Spinal cord (tissue), 10 donors: ENCODE measurements around the gene FAM193B. TPM values are rescaled to one million over a fixed set of nuclear protein-coding genes. Genes with fewer than 3 reads are reported as not detected.
A peak's percentile ranks its signal among the peaks of the same experiment; 100 is the strongest.

ENCODE experiments used
- DNase-seq, 6 donors: peaks; one replicate each; pipeline versions ENCODE4 v3.0.0 to v3.0.0-alpha.2; 2013 to 2015; ENCODE audit warnings: low spot score in 6 of 6, low read depth in 4 of 6
- H3K27ac ChIP-seq: one replicate; pipeline ENCODE4 v1.5.1; 2013; ENCODE audit warnings: low read depth, low read length, control low read depth
- H3K27me3 ChIP-seq: one replicate; pipeline ENCODE4 v1.6.1; 2013; ENCODE audit warnings: low read length; ENCODE audit not compliant: control insufficient read depth, insufficient read depth
- H3K36me3 ChIP-seq: one replicate; pipeline ENCODE4 v1.6.1; 2013; ENCODE audit warnings: low read length; ENCODE audit not compliant: control insufficient read depth, insufficient read depth
- H3K4me1 ChIP-seq: one replicate; pipeline ENCODE4 v1.6.1; 2013; ENCODE audit warnings: low read length; ENCODE audit not compliant: control insufficient read depth, insufficient read depth
- H3K4me3 ChIP-seq: one replicate; pipeline ENCODE4 v1.5.1; 2013; ENCODE audit warnings: low read depth, low read length, control low read depth
- H3K9me3 ChIP-seq: one replicate; pipeline ENCODE4 v1.6.1; 2013; ENCODE audit warnings: low read length; ENCODE audit not compliant: control insufficient read depth, insufficient read depth
- WGBS: methylation state at CpG from one replicate; pipeline ENCODE4 v1.1.5; 2013; ENCODE audit warnings: missing lambda C conversion rate; ENCODE audit not compliant: insufficient coverage; 5-methylcytosine and 5-hydroxymethylcytosine counted together
- polyA plus RNA-seq, 2 donors: library from polyadenylated mRNA; unstranded; fragments of 120-200 nt; gene quantifications; one replicate each; pipeline ENCODE4 v1.2.1, GENCODE V29; 2013; ENCODE audit not compliant: insufficient read length in 2 of 2
- total RNA-seq, 2 donors: library from RNA; depleted of rRNA in 1 of 2; stranded (reverse); fragments of 120-200 nt in 1 of 2; fragments of >200 nt in 1 of 2; gene quantifications; one replicate each; pipeline versions ENCODE4 v1.2.3 to v1.2.4, GENCODE V29; 2013 to 2014
- donor health status: healthy.

Gene FAM193B
- total and polyA plus RNA-seq, 4 donors, result 21.6 to 115 (median 75.4) TPM

DNA sequence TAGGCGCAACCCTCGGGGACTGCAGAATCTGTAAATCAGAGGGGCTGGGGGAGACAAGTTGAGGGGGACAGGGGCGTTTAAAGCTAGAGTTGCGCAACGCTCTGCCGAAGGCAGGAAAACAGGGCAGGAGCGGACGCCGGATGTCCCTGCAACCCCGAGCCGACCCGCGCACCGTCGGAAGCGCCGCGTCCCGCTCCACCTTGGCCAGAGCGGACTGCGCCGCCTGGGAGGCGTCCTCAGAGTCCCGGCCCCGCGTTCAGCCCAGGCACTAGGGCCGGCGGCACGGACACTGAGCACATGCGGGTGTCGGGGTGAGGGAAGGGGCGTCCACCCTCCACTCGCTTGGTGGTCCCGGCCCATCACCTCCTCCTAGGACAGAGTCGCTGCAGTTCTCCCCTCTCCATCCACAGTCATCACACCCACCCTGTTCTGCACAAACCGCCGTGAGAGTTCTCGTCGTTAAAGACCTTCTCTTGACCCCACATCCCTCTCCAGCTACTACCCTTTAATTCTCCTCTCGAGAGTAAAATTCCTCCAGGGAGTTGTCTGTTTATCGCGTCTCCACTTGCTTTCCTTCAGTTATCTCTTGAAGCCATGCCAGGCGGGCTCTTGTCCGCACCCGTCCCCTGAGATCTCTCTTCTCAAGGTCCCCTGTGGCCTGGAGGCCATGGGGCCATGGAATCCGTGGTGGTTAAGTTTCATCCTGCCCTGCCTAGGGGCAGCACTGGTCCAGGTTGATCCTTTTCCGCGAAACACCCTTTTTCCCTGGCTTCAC lies 56.2 kb downstream of the FAM193B start:
- Histone ChIP-seq H3K9me3 (no peaks in the 10 kb centered on the region), H3K4me1 (peaks cover 68% of the 10 kb centered on the region), H3K4me3 (peak overlapping the region; percentile 74), H3K36me3 (peaks cover 30% of the 10 kb centered on the region), H3K27me3 (peaks cover 7% of the 10 kb centered on the region), H3K27ac (peak overlapping the region; percentile 42)
- WGBS, result 9% methylated on average over 48 of the region's 48 CpGs
- no peak for DNase-seq

DNA sequence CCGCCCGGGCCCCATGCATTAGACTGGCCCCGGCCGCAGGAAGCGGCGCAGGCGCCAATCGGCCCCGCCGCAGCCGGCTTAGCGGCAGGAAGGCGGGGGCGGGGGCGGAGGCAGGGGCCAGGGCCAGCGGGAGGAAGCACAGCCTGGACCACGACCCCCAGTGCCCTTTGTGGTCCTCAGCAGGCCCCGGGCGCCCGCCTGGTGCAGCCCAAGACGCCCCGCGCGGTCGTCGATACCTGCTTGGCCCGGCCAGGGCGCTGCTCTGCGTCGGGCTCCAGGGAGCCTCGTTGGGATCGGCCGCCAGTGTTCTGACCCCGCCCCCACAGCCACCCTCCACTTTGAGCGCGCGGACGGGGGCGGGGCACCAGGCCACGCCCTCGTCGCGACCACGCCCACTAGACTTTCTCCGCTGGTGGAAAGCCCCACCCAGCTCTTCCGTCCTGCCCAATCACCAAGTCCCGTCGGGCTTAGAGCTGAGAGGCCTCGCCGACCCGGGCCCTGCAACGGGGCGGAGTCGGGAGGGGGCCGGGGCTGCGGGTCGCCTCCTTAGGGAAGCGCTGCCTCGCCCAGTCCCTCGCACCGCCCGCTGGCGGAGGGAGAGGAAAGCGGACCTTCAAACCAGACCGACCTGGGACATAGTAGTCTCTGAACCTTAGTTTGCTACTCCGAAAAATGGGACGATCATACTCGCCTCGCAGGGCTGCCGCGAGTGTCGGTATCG lies 56.9 kb downstream of the FAM193B start, which contains the start of gene PDLIM7:
TSS of gene PDLIM7 (minus strand) at position 313 of the 721 bp plus-strand sequence. CDS start 1,092 bp downstream, outside the sequence.
- no peaks in the 10 kb centered on the region for H3K9me3 ChIP-seq
- peaks cover 68% of the 10 kb centered on the region for H3K4me1 ChIP-seq
- under 1% methylated on average over 72 of the region's 73 CpGs for WGBS
- DNase-seq, result peak in 5 of 6 donors; percentile 82 to 98 (median 91)
- peak within 1 kb of the TSS; percentile 93 for H3K27ac ChIP-seq
- H3K4me3 ChIP-seq, result peak within 1 kb of the TSS; percentile 74
- H3K36me3 ChIP-seq, result peaks cover 29% of the 10 kb centered on the region
- peaks cover 7% of the 10 kb centered on the region for H3K27me3 ChIP-seq

GRCh38 chr5:177496727-177497291 lies 57.6 kb downstream of the FAM193B start:
- H3K4me1 ChIP-seq, result peaks cover 68% of the 10 kb centered on the region
- peak in 2 of 6 donors; percentile 67 to 83 for DNase-seq
- H3K27me3 ChIP-seq, result peaks cover 7% of the 10 kb centered on the region
- peak overlapping the region; percentile 74 for H3K4me3 ChIP-seq
- H3K9me3 ChIP-seq, result no peaks in the 10 kb centered on the region
- WGBS, result 0% methylated on average over 6 of the region's 29 CpGs
- peaks cover 35% of the 10 kb centered on the region for H3K36me3 ChIP-seq
- peak overlapping the region; percentile 93 for H3K27ac ChIP-seq

DNA sequence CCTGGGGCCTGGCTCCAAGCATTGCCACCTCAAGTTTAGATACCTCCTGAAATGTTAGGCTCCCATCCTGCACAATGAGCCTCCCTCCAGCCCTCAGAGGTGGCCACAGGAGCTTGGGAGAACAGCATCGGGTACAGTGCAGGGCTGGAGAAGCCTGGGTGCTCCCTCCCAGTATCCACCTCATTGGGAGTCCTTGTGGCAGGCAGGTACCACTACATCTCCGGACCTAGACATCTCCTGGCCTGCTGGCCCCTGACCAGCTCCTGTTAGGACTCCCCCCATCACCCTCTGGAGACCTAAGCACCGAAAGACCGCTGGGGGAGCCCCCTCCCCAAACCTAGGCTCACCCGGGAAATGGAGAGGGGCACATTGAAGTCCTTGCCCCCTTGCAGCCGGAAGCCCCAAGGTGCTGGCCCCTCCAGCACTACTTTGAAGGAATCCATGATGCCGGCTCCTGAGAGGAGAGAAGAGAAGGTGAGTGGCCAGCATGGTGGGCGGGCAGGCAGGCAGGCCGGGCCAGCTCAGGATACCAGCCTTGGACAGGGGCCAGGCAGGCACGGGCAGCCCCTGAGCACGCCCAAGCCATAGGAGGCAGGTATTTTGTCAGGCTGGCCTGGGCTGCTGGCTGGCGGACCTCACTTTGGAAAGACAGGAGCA lies 58.2 kb downstream of the FAM193B start:
- H3K4me1 ChIP-seq, result peaks cover 67% of the 10 kb centered on the region
- 32% methylated on average over 9 of the region's 12 CpGs for WGBS
- DNase-seq, result no peak

GRCh38 chr5:177495243-177496060 lies 58.9 kb downstream of the FAM193B start:
- Histone ChIP-seq H3K4me1 (peaks cover 65% of the 10 kb centered on the region), H3K27ac (peak overlapping the region; percentile 93), H3K4me3 (peak overlapping the region; percentile 74), H3K9me3 (no peaks in the 10 kb centered on the region), H3K36me3 (peaks cover 48% of the 10 kb centered on the region), H3K27me3 (peaks cover 7% of the 10 kb centered on the region)
- 60% methylated on average over 12 of the region's 14 CpGs for WGBS
- peak in 1 of 6 donors; percentile 80 for DNase-seq

More for the DNA sequence above, 58.2 kb downstream of the FAM193B start:
- H3K27ac ChIP-seq, result peak overlapping the region; percentile 93
- no peaks in the 10 kb centered on the region for H3K9me3 ChIP-seq
- H3K27me3 ChIP-seq, result peaks cover 7% of the 10 kb centered on the region
- H3K36me3 ChIP-seq, result peaks cover 40% of the 10 kb centered on the region
- peak overlapping the region; percentile 74 for H3K4me3 ChIP-seq

DNA sequence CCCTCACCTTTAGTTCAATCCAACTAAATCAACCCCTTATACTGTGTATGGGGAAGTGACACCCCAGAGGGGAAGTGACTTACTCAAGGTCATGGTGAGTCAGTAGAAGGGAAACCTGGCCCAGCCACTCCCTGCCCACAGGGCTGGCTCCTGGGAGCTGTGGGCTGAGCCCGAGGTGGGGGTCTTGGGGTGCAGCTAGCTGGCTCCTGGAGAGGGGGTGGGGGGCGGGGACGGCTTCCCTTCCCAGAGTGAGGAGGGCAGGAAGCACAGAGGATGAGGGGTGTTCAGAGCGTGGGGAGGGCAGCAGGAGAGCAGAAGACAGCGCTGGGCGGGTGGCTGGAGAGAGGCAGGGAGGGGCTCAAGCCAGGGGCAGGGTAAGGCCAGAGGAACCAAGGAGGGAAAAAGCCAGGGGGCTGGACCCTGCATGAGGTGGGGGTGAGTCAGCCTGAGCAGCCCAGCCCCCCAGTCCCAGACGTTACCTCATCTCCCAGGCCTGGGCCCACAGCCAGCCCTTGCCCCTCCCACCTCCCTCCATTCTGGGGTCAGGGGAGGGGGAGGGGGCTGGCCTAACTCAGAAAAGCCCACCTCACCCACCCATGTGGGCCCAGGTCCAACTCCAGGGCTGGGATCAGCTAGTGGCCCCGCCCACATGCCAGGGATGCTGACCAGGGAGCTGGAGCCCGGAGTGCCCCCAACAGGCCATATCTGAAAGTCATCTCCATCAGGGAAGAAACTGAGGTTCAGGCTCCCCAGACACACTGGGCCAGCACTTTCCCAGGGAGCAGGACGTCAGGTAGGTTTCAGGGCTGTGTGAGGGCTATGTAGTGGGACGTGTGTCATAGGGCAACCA lies 59.8 kb downstream of the FAM193B start:
- Histone ChIP-seq H3K4me1 (peaks cover 66% of the 10 kb centered on the region), H3K27me3 (peaks cover 7% of the 10 kb centered on the region), H3K4me3 (peak overlapping the region; percentile 74), H3K36me3 (peaks cover 57% of the 10 kb centered on the region), H3K9me3 (no peaks in the 10 kb centered on the region), H3K27ac (peak overlapping the region; percentile 93)
- 50% methylated on average over 9 of the region's 11 CpGs for WGBS
- peak in 2 of 6 donors; percentile 78 to 83 for DNase-seq

DNA sequence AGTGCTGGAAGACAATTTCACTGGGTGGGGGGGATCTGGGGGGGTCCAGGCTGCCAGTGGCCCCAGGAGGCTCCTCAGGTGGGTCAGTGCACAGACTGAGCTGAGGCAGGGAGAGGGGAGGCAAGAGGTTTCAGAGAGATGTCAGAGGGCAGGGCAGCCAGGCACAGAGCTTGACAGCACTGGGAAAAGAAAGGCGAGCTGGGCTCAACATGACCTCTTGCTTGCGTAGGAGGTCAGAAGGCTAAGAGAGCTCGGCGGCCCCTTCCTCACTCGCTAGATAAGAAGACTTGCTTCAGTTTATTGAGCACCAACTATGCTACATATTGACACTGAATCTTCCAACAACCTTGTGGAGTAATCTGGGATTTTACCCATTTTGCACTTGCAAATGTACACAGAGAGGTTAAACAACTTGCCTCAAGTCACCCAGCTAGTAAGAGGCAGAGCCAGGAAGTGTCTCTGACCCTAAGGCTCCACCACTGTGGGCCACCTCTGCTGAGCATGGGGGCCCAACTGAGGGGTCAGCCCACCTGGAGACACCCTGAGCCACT lies 60.5 kb downstream of the FAM193B start:
- peaks cover 71% of the 10 kb centered on the region for H3K4me1 ChIP-seq
- peak overlapping the region; percentile 93 for H3K27ac ChIP-seq
- H3K4me3 ChIP-seq, result no peak overlapping the region
- H3K36me3 ChIP-seq, result peaks cover 64% of the 10 kb centered on the region
- no peaks in the 10 kb centered on the region for H3K9me3 ChIP-seq
- H3K27me3 ChIP-seq, result peaks cover 7% of the 10 kb centered on the region
- 82% methylated on average over 2 of the region's 5 CpGs for WGBS
- DNase-seq, result no peak

DNA sequence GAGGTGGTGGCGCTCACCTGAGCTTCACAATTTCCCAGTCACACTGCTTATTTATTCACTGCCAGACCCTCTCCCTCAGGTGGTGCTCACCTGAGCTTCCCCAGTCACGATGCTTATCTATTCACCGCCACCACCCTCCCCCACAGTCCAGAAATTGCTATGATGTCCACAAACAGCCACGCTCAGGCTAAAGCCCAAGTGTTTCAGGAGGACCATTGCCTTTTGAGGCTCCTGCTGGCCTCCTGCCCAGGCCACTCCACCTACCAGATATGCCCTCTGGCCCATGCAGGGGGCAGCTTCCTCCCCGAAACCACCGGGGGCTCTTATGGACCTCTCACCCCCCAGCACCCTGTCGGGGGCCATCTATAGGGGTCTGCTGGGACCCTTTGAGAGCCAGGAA lies 61.5 kb downstream of the FAM193B start:
- Histone ChIP-seq H3K36me3 (peaks cover 73% of the 10 kb centered on the region), H3K4me3 (no peak overlapping the region), H3K27me3 (peaks cover 2% of the 10 kb centered on the region), H3K9me3 (no peaks in the 10 kb centered on the region), H3K4me1 (peaks cover 63% of the 10 kb centered on the region), H3K27ac (no peak overlapping the region)
- WGBS, result 95% methylated on average over 7 of the region's 7 CpGs
- DNase-seq, result no peak
